ENCODE results near the gene MAP4K4. TPM values are rescaled to one million over a fixed set of nuclear protein-coding genes. Genes with fewer than 3 reads are reported as not detected.

Gene MAP4K4
- polyA plus RNA-seq, 1 donor (not counting 4 experiments of a cell fraction or from before 2014, with no cell fraction given), result 84.1 TPM

DNA sequence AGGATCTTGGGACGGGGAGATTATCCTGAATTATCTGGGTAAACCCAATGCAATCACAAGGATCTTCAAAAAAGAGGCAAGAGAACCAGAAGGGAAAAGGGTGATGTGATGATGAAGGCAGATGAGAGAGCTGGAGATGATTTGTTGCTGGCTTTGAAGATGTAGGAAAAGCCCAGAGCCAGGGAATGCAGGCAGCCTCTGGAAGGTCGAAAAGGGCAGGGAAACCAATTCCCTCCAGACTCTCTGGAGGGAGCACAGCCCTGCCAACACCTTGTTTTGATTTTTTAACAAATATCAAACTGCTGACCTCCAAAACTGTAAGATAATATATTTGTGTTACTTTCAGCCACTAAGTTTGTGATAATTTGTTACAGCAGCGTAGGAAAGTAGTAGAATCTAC lies 245.3 kb downstream of the MAP4K4 start:
- TF ChIP-seq EZH2 (IDR thresholded peaks at IDR 0.05; ENCODE audit: low read length), result no peak
- TF ChIP-seq, protein P1, sequence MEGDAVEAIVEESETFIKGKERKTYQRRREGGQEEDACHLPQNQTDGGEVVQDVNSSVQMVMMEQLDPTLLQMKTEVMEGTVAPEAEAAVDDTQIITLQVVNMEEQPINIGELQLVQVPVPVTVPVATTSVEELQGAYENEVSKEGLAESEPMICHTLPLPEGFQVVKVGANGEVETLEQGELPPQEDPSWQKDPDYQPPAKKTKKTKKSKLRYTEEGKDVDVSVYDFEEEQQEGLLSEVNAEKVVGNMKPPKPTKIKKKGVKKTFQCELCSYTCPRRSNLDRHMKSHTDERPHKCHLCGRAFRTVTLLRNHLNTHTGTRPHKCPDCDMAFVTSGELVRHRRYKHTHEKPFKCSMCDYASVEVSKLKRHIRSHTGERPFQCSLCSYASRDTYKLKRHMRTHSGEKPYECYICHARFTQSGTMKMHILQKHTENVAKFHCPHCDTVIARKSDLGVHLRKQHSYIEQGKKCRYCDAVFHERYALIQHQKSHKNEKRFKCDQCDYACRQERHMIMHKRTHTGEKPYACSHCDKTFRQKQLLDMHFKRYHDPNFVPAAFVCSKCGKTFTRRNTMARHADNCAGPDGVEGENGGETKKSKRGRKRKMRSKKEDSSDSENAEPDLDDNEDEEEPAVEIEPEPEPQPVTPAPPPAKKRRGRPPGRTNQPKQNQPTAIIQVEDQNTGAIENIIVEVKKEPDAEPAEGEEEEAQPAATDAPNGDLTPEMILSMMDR (optimal IDR thresholded peaks at IDR 0.05 in 1 of 3, IDR thresholded peaks at IDR 0.05 in 1 of 3, conservative IDR thresholded peaks at IDR 0.05 in 1 of 3; ENCODE audit: extremely low read depth in 1 of 3, insufficient read depth in 2 of 3, low read length in 3 of 3), result no peak
- Histone ChIP-seq H3K9ac (ENCODE audit: control insufficient read depth, extremely low read depth, insufficient read depth, low read length) (no peak overlapping the region), H3K27me3 (ENCODE audit: control insufficient read depth, extremely low read depth, insufficient read depth, low read length) (no peaks in the 10 kb centered on the region), H2AFZ (ENCODE audit: control insufficient read depth, low read length) (no peak overlapping the region), H3K36me3 (ENCODE audit: control insufficient read depth in 2 of 2, extremely low read depth in 1 of 2, insufficient read depth in 2 of 2, low read length in 2 of 2) (no peaks in the 10 kb centered on the region), H3K27ac (ENCODE audit: control insufficient read depth, insufficient read depth, low read length) (no peak overlapping the region), H3K4me2 (ENCODE audit: control insufficient read depth, extremely low read depth, insufficient read depth, low read depth, low read length) (no peak overlapping the region), H3K9me1 (ENCODE audit: control insufficient read depth, extremely low read depth, insufficient read depth, low read length) (no peaks in the 10 kb centered on the region), H3K79me2 (ENCODE audit: control insufficient read depth, insufficient read depth, low read length) (no peaks in the 10 kb centered on the region), H3K4me3 (ENCODE audit: control insufficient read depth in 2 of 3, extremely low read depth in 1 of 3, insufficient read depth in 2 of 3, low read depth in 1 of 3, low read length in 3 of 3) (no peak overlapping the region), H3K9me3 (ENCODE audit: control insufficient read depth, low read depth, low read length) (no peaks in the 10 kb centered on the region), H4K20me1 (ENCODE audit: control insufficient read depth, extremely low read depth, insufficient read depth, low read length) (no peaks in the 10 kb centered on the region), H3K4me1 (ENCODE audit: control insufficient read depth, extremely low read depth, insufficient read depth, low read length) (no peaks in the 10 kb centered on the region)
- no peak for FAIRE-seq
- no peak for DNase-seq (ENCODE audit: low read depth, low spot score)
- dilution Hi-C loops (cut with MboI; ENCODE audit: extremely low pct_ligation_motif_present, low sequenced_read_pairs), result no loop called here

Other genes with a start within 250 kb of the MAP4K4 start
- gene RFX8, start 222.6 kb upstream of the MAP4K4 start, polyA plus RNA-seq, result 0.05 TPM in 1 of 3 replicates, not detected in the others